ENCODE results near the gene OR1E2. TPM values are rescaled to one million over a fixed set of nuclear protein-coding genes. Genes with fewer than 3 reads are reported as not detected.
A peak's percentile ranks its signal among the peaks of the same experiment; 100 is the strongest.
"Not testable (repeated sequence)": the region's sequence is repeated elsewhere in the genome, so short reads cannot be mapped to it uniquely, and the experiment has no call there.

OR1E2 gene
- total and polyA plus RNA-seq, 10 donors = not detected

- Histone ChIP-seq H3K27ac (no peak overlapping the region), H3K4me3 (no peak overlapping the region), H3K9me3 (no peaks in the 10 kb centered on the region), H3K36me3 (no peaks in the 10 kb centered on the region), H3K27me3 (replicated peaks in 1 of 7) (peaks cover 0 to 41% (median 0%) of the 10 kb centered on the region in 7 donors), H3K4me1 (no peaks in the 10 kb centered on the region)
- TF ChIP-seq CTCF (IDR thresholded peaks at IDR 0.05 in 8 of 11, conservative IDR thresholded peaks at IDR 0.05 in 3 of 11) (no peak), POLR2AphosphoS5 (IDR thresholded peaks at IDR 0.05) (no peak), POLR2A (IDR thresholded peaks at IDR 0.05) (no peak)
- intact Hi-C loops (cut with DNase I; ENCODE audit: low total_unique reads) = no loop called here
- DNase-seq = no peak
- WGBS, 5 donors = 59 to 73% (median 68%) methylated on average over 1 of the region's 1 CpG
Measured at GRCh38 chr17:3438368-3438767, 4.7 kb upstream of the OR1E2 start.

GRCh38 chr17:3433215-3433614 lies 426 bp downstream of the OR1E2 start:
- WGBS, 5 donors = 14 to 25% (median 18%) methylated on average over 7 of the region's 7 CpGs
- H3K4me3 ChIP-seq; H3K27ac ChIP-seq; H3K36me3 ChIP-seq; H3K4me1 ChIP-seq; intact Hi-C loops (cut with DNase I; ENCODE audit: low total_unique reads): not testable (repeated sequence)
- Histone ChIP-seq H3K9me3 (peaks cover 0 to 18% (median 2%) of the 10 kb centered on the region in 8 donors), H3K27me3 (replicated peaks in 1 of 7) (peaks cover 0 to 24% (median 0%) of the 10 kb centered on the region in 7 donors)
- DNase-seq = peak; percentile 69

- H3K4me3 ChIP-seq = no peak overlapping the region
Measured at GRCh38 chr17:3418222-3418621, 15.4 kb downstream of the OR1E2 start.

GRCh38 chr17:3415610-3416009 lies 18.0 kb downstream of the OR1E2 start:
- Histone ChIP-seq H3K36me3 (no peaks in the 10 kb centered on the region), H3K27ac (no peak overlapping the region), H3K27me3 (replicated peaks in 1 of 7) (peaks cover 0 to 20% (median 0%) of the 10 kb centered on the region in 7 donors), H3K9me3 (no peaks in the 10 kb centered on the region), H3K4me1 (no peaks in the 10 kb centered on the region), H3K4me3 (no peak overlapping the region)
- intact Hi-C loops (cut with DNase I; ENCODE audit: low total_unique reads) = no loop called here
- no peak for DNase-seq
- WGBS, 5 donors = 79 to 87% (median 84%) methylated on average over 5 of the region's 5 CpGs
- no peak for TF ChIP-seq POLR2AphosphoS5 (IDR thresholded peaks at IDR 0.05)

More at GRCh38 chr17:3418222-3418621, 15.4 kb downstream of the OR1E2 start:
- TF ChIP-seq POLR2A (IDR thresholded peaks at IDR 0.05) (no peak), POLR2AphosphoS5 (IDR thresholded peaks at IDR 0.05) (no peak), CTCF (IDR thresholded peaks at IDR 0.05 in 8 of 11, conservative IDR thresholded peaks at IDR 0.05 in 3 of 11) (no peak)
- H3K27me3 ChIP-seq (replicated peaks in 1 of 7) = peaks cover 0 to 13% (median 0%) of the 10 kb centered on the region in 7 donors
- intact Hi-C loops (cut with DNase I; ENCODE audit: low total_unique reads) = no loop called here
- H3K36me3 ChIP-seq = no peaks in the 10 kb centered on the region
- no peak overlapping the region for H3K27ac ChIP-seq
- no peak for DNase-seq
- no peaks in the 10 kb centered on the region for H3K9me3 ChIP-seq
- WGBS, 5 donors = 58 to 87% (median 63%) methylated on average over 2 of the region's 2 CpGs
- H3K4me1 ChIP-seq = no peaks in the 10 kb centered on the region

- DNase-seq; intact Hi-C loops (cut with DNase I; ENCODE audit: low total_unique reads); H3K36me3 ChIP-seq; H3K4me1 ChIP-seq; H3K27ac ChIP-seq; H3K4me3 ChIP-seq: not testable (repeated sequence)
- Histone ChIP-seq H3K9me3 (peaks cover 0 to 20% (median 16%) of the 10 kb centered on the region in 8 donors), H3K27me3 (replicated peaks in 1 of 7) (peaks cover 0 to 40% (median 0%) of the 10 kb centered on the region in 7 donors)
- 22 to 31% methylated on average over 1 to 4 of the region's 16 CpGs; no CpG with 5 or more reads in 3 of the 5 donors for WGBS, 5 donors
Measured at GRCh38 chr17:3412216-3412615, 21.4 kb downstream of the OR1E2 start.

- no peak for DNase-seq
- 70 to 82% (median 77%) methylated on average over 3 of the region's 3 CpGs for WGBS, 5 donors
- TF ChIP-seq POLR2AphosphoS5 (IDR thresholded peaks at IDR 0.05) (no peak), CTCF (IDR thresholded peaks at IDR 0.05 in 8 of 11, conservative IDR thresholded peaks at IDR 0.05 in 3 of 11) (no peak), POLR2A (IDR thresholded peaks at IDR 0.05) (no peak)
Measured at GRCh38 chr17:3411070-3411469, 22.6 kb downstream of the OR1E2 start, which contains the start of gene OR3A3. Gene OR3A3 (plus strand): TSS chr17:3411370.

GRCh38 chr17:3403856-3404255 lies 29.8 kb downstream of the OR1E2 start:
- H3K9me3 ChIP-seq = peaks cover 0 to 30% (median 24%) of the 10 kb centered on the region in 8 donors
- H3K36me3 ChIP-seq; intact Hi-C loops (cut with DNase I; ENCODE audit: low total_unique reads); DNase-seq; H3K4me1 ChIP-seq; H3K27ac ChIP-seq; H3K4me3 ChIP-seq; H3K27me3 ChIP-seq (replicated peaks in 1 of 7): not testable (repeated sequence)
- 56 to 86% (median 82%) methylated on average over 1 of the region's 1 CpG for WGBS, 5 donors

More at GRCh38 chr17:3411070-3411469, 22.6 kb downstream of the OR1E2 start, which contains the start of gene OR3A3:
- Histone ChIP-seq H3K27ac (no peak within 1 kb of the TSS), H3K27me3 (replicated peaks in 1 of 7) (peaks cover 0 to 40% (median 0%) of the 10 kb centered on the region in 7 donors), H3K36me3 (no peaks in the 10 kb centered on the region), H3K4me3 (no peak within 1 kb of the TSS), H3K4me1 (no peaks in the 10 kb centered on the region), H3K9me3 (peaks cover 0 to 32% (median 23%) of the 10 kb centered on the region in 8 donors)
- intact Hi-C loops (cut with DNase I; ENCODE audit: low total_unique reads) = no loop called here
